PC-3 (cell line): Measurements from ENCODE around the gene PFN3. TPM values are rescaled to one million over a fixed set of nuclear protein-coding genes. Genes with fewer than 3 reads are reported as not detected.

Experiments used
- ATAC-seq: fragments of 200-7000 bp; cut with Tn5 transposase; 2 replicates; pipeline ENCODE4 v1.9.1; 2020; ENCODE audit warnings: mild to moderate bottlenecking, moderate library complexity
- BruUV-seq: library from RNA; stranded (reverse); fragments of 400-500 nt; replicated peaks from 2 replicates; lab custom pipeline; 2021; lab: Mats Ljungman, UMichigan
- CTCF ChIA-PET: fragments of 300-600 bp; sonication (Branson Sonifier 250); formaldehyde crosslinking; loops from one replicate; lab custom pipeline; 2022; ENCODE audit warnings: antibody characterized with exemption; lab: Charles Lee
- POLR2A ChIA-PET: fragments of 300-600 bp; sonication (Branson Sonifier 250); formaldehyde crosslinking; loops from one replicate; lab custom pipeline; 2022; ENCODE audit warnings: antibody characterized with exemption; ENCODE audit not compliant: unreplicated experiment; lab: Charles Lee
- DNase-seq: peaks from one replicate; pipeline ENCODE4 v3.0.0-alpha.2; 2015
- H2AFZ ChIP-seq: fragments of 300-600 bp; sonication (generic); 2 replicates; pipeline ENCODE4 v1.6.0; 2016; ENCODE audit warnings: antibody characterized with exemption, low read length
- H3F3A ChIP-seq: fragments of 300-600 bp; sonication (generic); one replicate; pipeline ENCODE4 v1.6.0; 2017; ENCODE audit warnings: antibody characterized with exemption, low read length, control low read depth, mild to moderate bottlenecking; ENCODE audit not compliant: unreplicated experiment
- H3K27ac ChIP-seq: fragments of 300-600 bp; sonication (generic); 2 replicates; pipeline ENCODE4 v1.5.1; 2016; ENCODE audit warnings: mild to moderate bottlenecking, low read length
- H3K27me3 ChIP-seq: fragments of 300-600 bp; sonication (generic); 2 replicates; pipeline ENCODE4 v1.6.1; 2016; ENCODE audit warnings: low read length, mixed read lengths
- H3K36me3 ChIP-seq: fragments of 300-600 bp; sonication (generic); 2 replicates; pipeline ENCODE4 v1.6.1; 2016; ENCODE audit warnings: low read depth, mixed run types, low read length, mixed read lengths
- H3K4me1 ChIP-seq: fragments of 300-600 bp; sonication (generic); 2 replicates; pipeline ENCODE4 v1.5.1; 2016; ENCODE audit warnings: low read length; ENCODE audit not compliant: insufficient read depth
- H3K4me2 ChIP-seq: fragments of 300-600 bp; sonication (generic); 2 replicates; pipeline ENCODE4 v1.6.0; 2016; ENCODE audit warnings: low read length
- H3K4me3 ChIP-seq: fragments of 300-600 bp; sonication (generic); 2 replicates; pipeline ENCODE4 v1.5.1; 2016; ENCODE audit warnings: mild to moderate bottlenecking, low read length, mixed read lengths
- H3K79me2 ChIP-seq: fragments of 300-600 bp; sonication (generic); 2 replicates; pipeline ENCODE4 v1.6.1; 2017; ENCODE audit warnings: low read length, mixed read lengths
- H3K9ac ChIP-seq: fragments of 300-600 bp; sonication (generic); 2 replicates; pipeline ENCODE4 v1.6.0; 2016; ENCODE audit warnings: mild to moderate bottlenecking, low read length
- H3K9me2 ChIP-seq: fragments of 300-600 bp; sonication (generic); replicated peaks from 2 replicates; pipeline ENCODE4 v1.6.1; 2016; ENCODE audit warnings: mixed run types, low read length, mixed read lengths
- H3K9me3 ChIP-seq: fragments of 300-600 bp; sonication (generic); 2 replicates; pipeline ENCODE4 v1.6.1; 2016; ENCODE audit warnings: low read length, mixed read lengths
- H4K20me1 ChIP-seq: fragments of 300-600 bp; sonication (generic); 2 replicates; pipeline ENCODE4 v1.6.1; 2016; ENCODE audit warnings: low read length, mixed read lengths
- EZH2 ChIP-seq: fragments of 300-600 bp; sonication (generic); IDR thresholded peaks from one replicate; pipeline ENCODE4 v1.6.1; 2017; ENCODE audit warnings: antibody characterized with exemption, mild to moderate bottlenecking, low read length; ENCODE audit not compliant: unreplicated experiment
- EZH2phosphoT487 ChIP-seq: fragments of 300-600 bp; sonication (generic); IDR thresholded peaks from 2 replicates; pipeline ENCODE4 v1.6.1; 2018; ENCODE audit warnings: mild to moderate bottlenecking, antibody characterized with exemption, low read length, borderline replicate concordance
- intact Hi-C: fragments of 100-400 bp; cut with micrococcal nuclease; formaldehyde crosslinking; loops from 2 replicates; pipeline ENCODE4 v1.9.0; 2023
- total RNA-seq: library from RNA; depleted of rRNA; stranded (reverse); fragments of >200 nt; gene quantifications from 2 replicates; pipeline ENCODE4 v1.2.3, GENCODE V29; 2014
- TF ChIP-seq, protein P1 (sequence below): fragments of 300-600 bp; sonication (generic); conservative IDR thresholded peaks from 2 replicates; pipeline ENCODE4 v1.5.1; 2017; ENCODE audit warnings: antibody characterized with exemption, low read depth, mild to moderate bottlenecking, low read length

Gene PFN3
- total RNA-seq, 1 experiment from 2014 or later: not detected

DNA sequence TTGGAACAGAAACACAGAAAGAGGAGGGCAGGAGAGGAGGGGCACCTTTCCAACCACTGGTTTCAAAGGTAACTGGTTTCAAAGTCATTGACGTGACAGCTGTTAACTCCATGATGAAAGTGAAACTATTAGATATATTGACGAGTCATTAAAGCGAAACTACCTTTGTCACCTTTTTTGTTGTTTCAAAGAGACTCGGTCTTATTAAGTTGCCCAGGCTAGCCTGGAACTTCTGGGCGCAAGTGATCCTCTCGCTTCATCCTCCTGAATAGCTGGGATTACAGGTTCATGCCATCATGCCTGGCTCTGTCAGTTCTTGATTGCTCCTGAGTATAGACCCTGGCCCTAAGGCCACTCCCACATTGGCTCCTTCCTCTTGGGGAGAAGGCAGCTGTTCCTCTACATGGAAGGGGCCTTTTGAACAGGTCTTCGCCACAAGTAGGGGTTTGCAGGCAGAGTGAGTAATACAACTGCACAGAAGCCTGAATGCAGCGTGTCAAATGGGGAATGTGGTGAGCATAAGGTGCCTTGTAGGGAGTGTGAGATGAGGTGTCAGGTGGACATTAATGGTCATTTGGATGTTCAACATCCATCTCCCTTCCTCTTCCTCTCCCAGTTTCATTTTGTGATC, 12.3 kb upstream of the PFN3 start:
- TF ChIP-seq EZH2: no peak
- TF ChIP-seq, protein P1, sequence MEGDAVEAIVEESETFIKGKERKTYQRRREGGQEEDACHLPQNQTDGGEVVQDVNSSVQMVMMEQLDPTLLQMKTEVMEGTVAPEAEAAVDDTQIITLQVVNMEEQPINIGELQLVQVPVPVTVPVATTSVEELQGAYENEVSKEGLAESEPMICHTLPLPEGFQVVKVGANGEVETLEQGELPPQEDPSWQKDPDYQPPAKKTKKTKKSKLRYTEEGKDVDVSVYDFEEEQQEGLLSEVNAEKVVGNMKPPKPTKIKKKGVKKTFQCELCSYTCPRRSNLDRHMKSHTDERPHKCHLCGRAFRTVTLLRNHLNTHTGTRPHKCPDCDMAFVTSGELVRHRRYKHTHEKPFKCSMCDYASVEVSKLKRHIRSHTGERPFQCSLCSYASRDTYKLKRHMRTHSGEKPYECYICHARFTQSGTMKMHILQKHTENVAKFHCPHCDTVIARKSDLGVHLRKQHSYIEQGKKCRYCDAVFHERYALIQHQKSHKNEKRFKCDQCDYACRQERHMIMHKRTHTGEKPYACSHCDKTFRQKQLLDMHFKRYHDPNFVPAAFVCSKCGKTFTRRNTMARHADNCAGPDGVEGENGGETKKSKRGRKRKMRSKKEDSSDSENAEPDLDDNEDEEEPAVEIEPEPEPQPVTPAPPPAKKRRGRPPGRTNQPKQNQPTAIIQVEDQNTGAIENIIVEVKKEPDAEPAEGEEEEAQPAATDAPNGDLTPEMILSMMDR: no peak
- TF ChIP-seq EZH2phosphoT487: no peak
- Histone ChIP-seq H3K27ac (no peak overlapping the region), H3F3A (no peaks in the 10 kb centered on the region), H3K4me3 (no peak overlapping the region), H3K4me2 (no peak overlapping the region), H4K20me1 (no peaks in the 10 kb centered on the region), H3K9me2 (no peaks in the 10 kb centered on the region), H3K4me1 (no peaks in the 10 kb centered on the region), H3K79me2 (no peaks in the 10 kb centered on the region), H3K27me3 (no peaks in the 10 kb centered on the region), H3K9me3 (no peaks in the 10 kb centered on the region), H3K9ac (no peak overlapping the region), H3K36me3 (no peaks in the 10 kb centered on the region), H2AFZ (no peak overlapping the region)
- no TSS peak for BruUV-seq
- DNase-seq: no peak
- intact Hi-C loops: no loop called here
- no peak for ATAC-seq
- ChIA-PET POLR2A (no interaction called here), CTCF (no interaction called here)

DNA sequence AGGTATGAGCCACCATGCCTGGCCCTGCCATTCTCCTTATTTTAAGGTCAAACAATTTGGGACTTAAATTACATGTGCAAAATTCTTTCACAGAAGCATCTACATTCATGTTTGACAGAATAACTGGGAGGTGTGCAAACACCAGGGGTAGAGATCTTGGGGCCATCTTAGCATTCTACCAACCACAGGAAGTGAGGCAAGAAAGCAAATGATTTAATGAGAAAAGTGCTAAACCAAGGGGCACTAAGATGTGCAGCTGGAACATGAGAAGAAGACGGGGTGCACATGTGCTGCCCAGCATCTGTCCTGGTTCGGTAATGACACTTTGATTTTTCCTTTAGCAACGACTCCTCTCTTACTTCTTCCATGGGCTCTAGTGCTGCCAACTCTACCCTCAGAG, 10.1 kb upstream of the PFN3 start:
- H4K20me1 ChIP-seq: no peaks in the 10 kb centered on the region
- H3K27ac ChIP-seq: no peak overlapping the region
- no peak overlapping the region for H3K4me2 ChIP-seq
- intact Hi-C loops: no loop called here
- ATAC-seq: no peak
- H3K79me2 ChIP-seq: no peaks in the 10 kb centered on the region
- DNase-seq: no peak
- TF ChIP-seq EZH2phosphoT487 (no peak), EZH2 (no peak)
- TF ChIP-seq, protein P1: no peak
- ChIA-PET POLR2A (no interaction called here), CTCF (no interaction called here)
- no TSS peak for BruUV-seq
- no peaks in the 10 kb centered on the region for H3K9me3 ChIP-seq
- no peaks in the 10 kb centered on the region for H3K36me3 ChIP-seq
- H3K4me1 ChIP-seq: no peaks in the 10 kb centered on the region
- no peaks in the 10 kb centered on the region for H3F3A ChIP-seq
- no peaks in the 10 kb centered on the region for H3K9me2 ChIP-seq
- no peaks in the 10 kb centered on the region for H3K27me3 ChIP-seq
- H3K9ac ChIP-seq: no peak overlapping the region
- no peak overlapping the region for H3K4me3 ChIP-seq
- H2AFZ ChIP-seq: no peak overlapping the region

DNA sequence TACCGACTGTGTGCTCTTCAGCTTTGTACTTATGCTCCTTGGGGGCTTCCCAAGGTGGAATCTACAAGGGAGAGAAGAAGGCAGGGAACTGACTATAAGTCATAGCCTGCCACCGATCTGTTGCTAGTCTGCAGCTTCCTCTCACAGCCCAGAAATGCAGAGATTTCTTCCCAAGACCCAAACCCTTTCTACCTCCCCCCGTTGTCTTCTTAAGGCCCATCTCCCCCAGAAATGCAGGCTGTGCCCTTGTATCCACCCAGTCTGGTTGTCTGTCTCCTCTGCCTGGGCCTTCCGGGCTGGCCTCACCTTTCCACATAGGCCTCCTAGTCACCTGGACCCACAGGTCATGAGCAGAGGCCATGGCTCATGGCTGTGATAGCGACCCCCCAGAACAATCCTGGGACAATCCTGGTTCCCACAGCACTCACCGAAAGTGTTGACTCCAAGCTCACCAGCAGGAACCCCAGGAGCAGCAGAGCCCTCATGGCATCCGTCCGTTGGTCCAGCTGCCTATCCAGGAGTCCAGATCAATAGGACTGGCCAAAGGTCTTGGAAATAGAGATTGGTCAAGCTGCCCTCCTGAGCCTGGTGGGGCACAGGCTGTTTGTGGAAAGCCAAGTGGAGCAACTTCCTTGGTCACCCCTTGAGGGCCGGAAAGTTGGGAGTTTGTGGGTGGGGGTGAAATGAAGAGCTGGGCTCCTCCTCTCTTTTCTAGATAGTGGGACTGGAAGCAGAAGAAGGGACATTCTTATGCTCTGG, 8.8 kb upstream of the PFN3 start, which contains the start of gene F12:
F12 (minus strand) TSS at position 522 of the 759 bp plus-strand sequence; CDS start at position 485, 37 bp downstream.
- H3K27me3 ChIP-seq: no peaks in the 10 kb centered on the region
- TF ChIP-seq, protein P1: no peak
- TF ChIP-seq EZH2phosphoT487: no peak
- TF ChIP-seq EZH2: no peak
- no peak within 1 kb of the TSS for H2AFZ ChIP-seq
- H3K79me2 ChIP-seq: no peaks in the 10 kb centered on the region
- H3K9me3 ChIP-seq: no peaks in the 10 kb centered on the region
- H3K9me2 ChIP-seq: no peaks in the 10 kb centered on the region
- H3K4me2 ChIP-seq: no peak within 1 kb of the TSS
- no peak within 1 kb of the TSS for H3K27ac ChIP-seq
- no peak within 1 kb of the TSS for H3K9ac ChIP-seq
- DNase-seq: no peak
- no peaks in the 10 kb centered on the region for H3F3A ChIP-seq
- no TSS peak for BruUV-seq
- CTCF ChIA-PET: no interaction called here
- no peaks in the 10 kb centered on the region for H3K36me3 ChIP-seq
- POLR2A ChIA-PET: no interaction called here
- H3K4me3 ChIP-seq: no peak within 1 kb of the TSS
- H3K4me1 ChIP-seq: peaks cover 7% of the 10 kb centered on the region; the same call in 1 of the 2 replicates
- ATAC-seq: no peak
- intact Hi-C loops: no loop called here
- H4K20me1 ChIP-seq: no peaks in the 10 kb centered on the region
